C4-2B (cell line): ENCODE results near the gene PLSCR1.

Source experiments
- ZFX ChIP-seq: fragments of 450-650 bp; IDR thresholded peaks from 2 replicates; pipeline ENCODE4 v1.6.1; 2017
- TF ChIP-seq, protein P1 (sequence below): fragments of 450-650 bp; conservative IDR thresholded peaks from 2 replicates; pipeline ENCODE4 v1.5.1; 2017; ENCODE audit warnings: mild to moderate bottlenecking

DNA sequence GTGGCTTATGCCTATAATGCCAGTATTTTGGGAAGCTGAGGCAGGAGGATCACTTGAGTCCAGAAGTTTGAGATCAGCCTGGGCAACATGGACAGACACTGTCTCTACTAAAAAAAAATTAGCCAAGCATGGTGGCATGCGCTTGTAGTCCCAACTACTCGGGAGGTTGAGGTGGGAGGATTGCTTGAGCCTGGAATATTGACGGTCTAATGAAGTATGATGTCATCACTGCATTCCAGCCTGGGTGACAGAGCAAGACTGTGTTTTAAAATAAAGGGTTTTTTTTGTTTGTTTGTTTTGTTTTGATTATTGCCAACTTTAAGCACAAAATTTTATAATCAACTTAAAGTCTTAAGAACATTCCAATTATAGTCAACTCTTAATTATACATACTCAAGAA, 6.8 kb downstream of the PLSCR1 start:
- TF ChIP-seq, protein P1, sequence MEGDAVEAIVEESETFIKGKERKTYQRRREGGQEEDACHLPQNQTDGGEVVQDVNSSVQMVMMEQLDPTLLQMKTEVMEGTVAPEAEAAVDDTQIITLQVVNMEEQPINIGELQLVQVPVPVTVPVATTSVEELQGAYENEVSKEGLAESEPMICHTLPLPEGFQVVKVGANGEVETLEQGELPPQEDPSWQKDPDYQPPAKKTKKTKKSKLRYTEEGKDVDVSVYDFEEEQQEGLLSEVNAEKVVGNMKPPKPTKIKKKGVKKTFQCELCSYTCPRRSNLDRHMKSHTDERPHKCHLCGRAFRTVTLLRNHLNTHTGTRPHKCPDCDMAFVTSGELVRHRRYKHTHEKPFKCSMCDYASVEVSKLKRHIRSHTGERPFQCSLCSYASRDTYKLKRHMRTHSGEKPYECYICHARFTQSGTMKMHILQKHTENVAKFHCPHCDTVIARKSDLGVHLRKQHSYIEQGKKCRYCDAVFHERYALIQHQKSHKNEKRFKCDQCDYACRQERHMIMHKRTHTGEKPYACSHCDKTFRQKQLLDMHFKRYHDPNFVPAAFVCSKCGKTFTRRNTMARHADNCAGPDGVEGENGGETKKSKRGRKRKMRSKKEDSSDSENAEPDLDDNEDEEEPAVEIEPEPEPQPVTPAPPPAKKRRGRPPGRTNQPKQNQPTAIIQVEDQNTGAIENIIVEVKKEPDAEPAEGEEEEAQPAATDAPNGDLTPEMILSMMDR = no peak
- no peak for TF ChIP-seq ZFX
